ENCODE results near the gene STAT6.

STAT6 gene

DNA sequence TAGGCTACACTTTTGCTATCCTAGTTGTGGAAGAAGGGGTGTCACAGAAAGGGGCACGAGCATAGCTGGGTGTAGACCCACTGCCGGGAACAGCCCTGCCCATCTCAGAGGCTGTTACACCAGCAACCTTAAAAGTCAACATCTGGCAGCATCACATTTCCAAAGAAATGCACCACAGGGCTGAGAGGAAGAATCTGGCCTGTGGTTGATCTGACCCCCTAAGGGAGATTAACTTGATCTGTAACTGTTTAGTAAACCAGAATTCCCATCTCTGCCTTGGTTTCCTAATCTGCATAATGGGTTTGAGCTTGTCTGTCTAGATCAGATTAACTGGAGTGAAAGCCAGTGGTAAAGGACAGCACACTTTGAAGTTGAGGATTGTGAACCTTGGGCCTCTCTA, 34.9 kb upstream of the STAT6 start:
- TF ChIP-seq, protein P1, sequence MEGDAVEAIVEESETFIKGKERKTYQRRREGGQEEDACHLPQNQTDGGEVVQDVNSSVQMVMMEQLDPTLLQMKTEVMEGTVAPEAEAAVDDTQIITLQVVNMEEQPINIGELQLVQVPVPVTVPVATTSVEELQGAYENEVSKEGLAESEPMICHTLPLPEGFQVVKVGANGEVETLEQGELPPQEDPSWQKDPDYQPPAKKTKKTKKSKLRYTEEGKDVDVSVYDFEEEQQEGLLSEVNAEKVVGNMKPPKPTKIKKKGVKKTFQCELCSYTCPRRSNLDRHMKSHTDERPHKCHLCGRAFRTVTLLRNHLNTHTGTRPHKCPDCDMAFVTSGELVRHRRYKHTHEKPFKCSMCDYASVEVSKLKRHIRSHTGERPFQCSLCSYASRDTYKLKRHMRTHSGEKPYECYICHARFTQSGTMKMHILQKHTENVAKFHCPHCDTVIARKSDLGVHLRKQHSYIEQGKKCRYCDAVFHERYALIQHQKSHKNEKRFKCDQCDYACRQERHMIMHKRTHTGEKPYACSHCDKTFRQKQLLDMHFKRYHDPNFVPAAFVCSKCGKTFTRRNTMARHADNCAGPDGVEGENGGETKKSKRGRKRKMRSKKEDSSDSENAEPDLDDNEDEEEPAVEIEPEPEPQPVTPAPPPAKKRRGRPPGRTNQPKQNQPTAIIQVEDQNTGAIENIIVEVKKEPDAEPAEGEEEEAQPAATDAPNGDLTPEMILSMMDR (IDR thresholded peaks at IDR 0.05; ENCODE audit: low read depth, low read length, missing control alignments): no peak
- DNase-seq (ENCODE audit: extremely low read depth, low read depth): no peak
- H3K4me3 ChIP-seq (replicated peaks; ENCODE audit: low read depth, low read length): no peak overlapping the region

DNA sequence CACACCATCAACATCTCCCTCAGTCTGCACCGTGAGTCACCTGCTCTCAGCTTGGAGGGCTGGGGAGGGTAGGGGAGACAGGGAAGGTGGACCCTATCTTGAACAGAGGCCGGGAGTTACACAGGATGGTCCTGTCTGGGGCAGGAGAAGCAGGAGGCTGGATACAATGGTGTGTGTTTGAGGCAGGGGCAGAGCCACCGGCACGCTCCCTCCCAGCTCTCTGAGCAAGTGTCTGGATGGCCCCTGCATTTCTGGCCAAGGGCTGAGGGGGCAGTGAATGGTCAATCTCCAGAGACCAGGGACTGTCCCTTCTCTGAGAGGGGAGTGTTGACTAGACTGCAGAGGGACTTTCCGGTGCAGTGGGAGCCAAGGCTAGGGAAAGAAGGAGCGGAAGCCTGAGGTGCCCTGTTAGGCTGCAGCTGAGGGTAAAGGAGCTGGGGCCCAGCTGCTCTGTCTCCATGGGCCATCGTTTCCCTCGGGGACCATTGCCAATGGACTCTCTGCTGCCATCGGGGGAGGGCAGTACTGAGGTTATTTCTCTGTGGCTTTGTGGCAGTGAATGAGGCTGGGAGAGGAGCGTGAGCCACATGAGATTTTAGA, 34.4 kb upstream of the STAT6 start:
- TF ChIP-seq, protein P1 (IDR thresholded peaks at IDR 0.05; ENCODE audit: low read depth, low read length, missing control alignments): no peak
- no peak for DNase-seq (ENCODE audit: extremely low read depth, low read depth)
- no peak overlapping the region for H3K4me3 ChIP-seq (replicated peaks; ENCODE audit: low read depth, low read length)

DNA sequence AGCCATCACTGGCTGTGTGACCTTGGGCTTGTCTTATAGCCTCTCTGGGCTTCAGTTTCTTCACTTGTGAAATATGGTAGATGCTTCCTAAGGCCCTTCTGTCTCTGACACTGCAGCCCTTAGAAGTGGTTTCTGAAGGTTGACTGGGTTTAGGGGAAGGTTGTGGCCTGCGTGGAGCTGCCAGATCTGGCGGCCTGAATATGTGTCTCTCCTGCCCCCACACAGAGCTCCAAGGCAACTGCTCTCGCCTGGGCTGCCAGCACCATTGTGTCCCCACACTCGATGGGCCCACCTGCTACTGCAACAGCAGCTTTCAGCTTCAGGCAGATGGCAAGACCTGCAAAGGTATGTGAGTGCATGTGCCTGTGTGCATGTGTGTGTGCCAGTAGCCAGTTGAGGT, 32.3 kb upstream of the STAT6 start:
- TF ChIP-seq, protein P1 (IDR thresholded peaks at IDR 0.05; ENCODE audit: low read depth, low read length, missing control alignments): no peak
- no peak for DNase-seq (ENCODE audit: extremely low read depth, low read depth)
- no peak overlapping the region for H3K4me3 ChIP-seq (replicated peaks; ENCODE audit: low read depth, low read length)

DNA sequence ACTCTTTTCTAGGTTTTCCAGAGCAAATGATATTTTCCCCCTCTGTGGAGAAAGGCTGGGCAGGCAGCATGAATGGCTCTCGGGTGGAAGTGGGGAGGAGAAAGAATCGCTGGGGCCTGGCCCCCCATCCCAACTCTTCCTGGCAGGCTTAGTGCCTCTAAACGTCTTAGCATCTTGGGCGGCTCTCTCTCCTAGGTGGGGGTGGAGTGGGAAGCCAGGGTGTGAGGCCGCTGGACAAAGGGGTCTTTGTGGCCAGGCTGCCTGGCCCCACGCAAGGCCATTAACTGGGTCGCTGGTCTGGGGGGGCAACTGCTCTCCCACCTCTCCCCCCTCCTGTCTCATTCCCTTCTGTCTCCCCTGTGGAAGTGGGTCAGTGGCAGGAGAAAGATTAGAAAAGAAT, 31.6 kb upstream of the STAT6 start:
- TF ChIP-seq, protein P1 (IDR thresholded peaks at IDR 0.05; ENCODE audit: low read depth, low read length, missing control alignments): no peak
- no peak overlapping the region for H3K4me3 ChIP-seq (replicated peaks; ENCODE audit: low read depth, low read length)
- DNase-seq (ENCODE audit: extremely low read depth, low read depth): no peak

DNA sequence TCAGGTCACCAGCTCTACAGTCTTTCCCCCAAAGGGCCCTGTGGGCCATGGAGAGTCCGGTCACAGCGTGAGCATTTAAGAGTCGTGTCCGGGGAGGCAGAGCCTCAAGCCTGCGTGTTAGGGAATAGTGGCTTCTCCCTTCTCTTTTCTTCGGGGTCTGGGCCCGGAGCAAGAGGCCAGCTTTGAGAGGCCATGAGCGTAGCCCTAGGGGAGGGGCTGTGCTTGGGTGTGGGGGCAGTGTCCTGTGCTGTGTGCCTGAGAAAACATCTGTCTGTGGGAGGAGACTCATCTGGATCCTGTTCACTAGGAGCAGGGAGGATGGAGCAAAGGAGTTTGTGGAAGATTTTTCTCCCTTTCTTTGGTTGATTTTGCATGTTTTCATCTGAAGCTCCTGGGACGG, 31.0 kb upstream of the STAT6 start:
- TF ChIP-seq, protein P1 (IDR thresholded peaks at IDR 0.05; ENCODE audit: low read depth, low read length, missing control alignments): no peak
- no peak overlapping the region for H3K4me3 ChIP-seq (replicated peaks; ENCODE audit: low read depth, low read length)
- no peak for DNase-seq (ENCODE audit: extremely low read depth, low read depth)

DNA sequence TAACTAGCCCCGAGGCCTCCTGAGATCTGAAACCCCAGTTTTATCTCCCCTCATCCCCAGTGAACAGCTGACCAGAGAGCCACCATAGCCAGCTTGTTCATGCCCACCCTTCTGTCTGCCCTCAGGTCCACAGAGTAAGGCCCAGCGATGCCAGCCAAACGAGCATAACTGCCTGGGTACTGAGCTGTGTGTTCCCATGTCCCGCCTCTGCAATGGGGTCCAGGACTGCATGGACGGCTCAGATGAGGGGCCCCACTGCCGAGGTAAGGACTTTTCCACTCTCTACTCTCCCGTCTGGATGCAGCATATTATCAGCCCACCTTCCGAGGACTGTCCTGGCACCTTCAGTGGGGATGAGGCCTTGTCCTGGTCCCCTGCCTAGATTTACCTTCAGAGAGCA, 30.1 kb upstream of the STAT6 start:
- H3K4me3 ChIP-seq (replicated peaks; ENCODE audit: low read depth, low read length): no peak overlapping the region
- TF ChIP-seq, protein P1 (IDR thresholded peaks at IDR 0.05; ENCODE audit: low read depth, low read length, missing control alignments): no peak
- no peak for DNase-seq (ENCODE audit: extremely low read depth, low read depth)
